Caco-2 (cell line): Measurements from ENCODE around the gene RGS14. TPM values are rescaled to one million over a fixed set of nuclear protein-coding genes. Genes with fewer than 3 reads are reported as not detected.
A peak's percentile ranks its signal among the peaks of the same experiment; 100 is the strongest.

Experiments
- BruUV-seq: library from RNA; stranded (reverse); fragments of 400-500 nt; replicated peaks from 2 replicates; lab custom pipeline; 2021; lab: Mats Ljungman, UMichigan
- CTCF ChIA-PET: fragments of 300-600 bp; sonication (Branson Sonifier 250); formaldehyde crosslinking; loops from one replicate; lab custom pipeline; 2022; ENCODE audit warnings: antibody characterized with exemption; lab: Charles Lee
- POLR2A ChIA-PET: fragments of 300-600 bp; sonication (Branson Sonifier 250); formaldehyde crosslinking; loops from one replicate; lab custom pipeline; 2022; ENCODE audit warnings: antibody characterized with exemption; lab: Charles Lee
- DNase-seq, 2 experiments: peaks; one replicate each; pipeline versions ENCODE4 v3.0.0 to v3.0.0-alpha.2; 2020 to 2022
- H3K27me3 ChIP-seq: replicated peaks from 2 replicates; pipeline ENCODE4 v1.6.0; 2011; ENCODE audit warnings: low read length; ENCODE audit not compliant: control insufficient read depth, insufficient read depth
- H3K36me3 ChIP-seq: 2 replicates; pipeline ENCODE4 v1.5.1; 2011; ENCODE audit warnings: low read length; ENCODE audit not compliant: control insufficient read depth, insufficient read depth
- H3K4me1 ChIP-seq: fragments of 250-450 bp; sonication (Bioruptor Pico); 2 replicates; pipeline ENCODE4 v1.5.1; 2020; ENCODE audit warnings: mild to moderate bottlenecking
- H3K4me3 ChIP-seq: 2 replicates; pipeline ENCODE4 v1.5.1; 2011; ENCODE audit warnings: low read depth, mild to moderate bottlenecking, control low read depth, low read length
- H3K9me3 ChIP-seq: fragments of 250-450 bp; sonication (Bioruptor Pico); 2 replicates; pipeline ENCODE4 v1.5.1; 2020; ENCODE audit warnings: mild to moderate bottlenecking, moderate library complexity
- H3K27ac Mint-ChIP-seq: one replicate; pipeline ENCODE4 v1.8.0; 2022; ENCODE audit warnings: mixed read lengths; ENCODE audit not compliant: unreplicated experiment
- H3K27me3 Mint-ChIP-seq: one replicate; pipeline ENCODE4 v1.8.0; 2022; ENCODE audit warnings: mixed read lengths; ENCODE audit not compliant: insufficient read depth, unreplicated experiment
- H3K36me3 Mint-ChIP-seq: one replicate; pipeline ENCODE4 v1.8.0; 2022; ENCODE audit warnings: mild to moderate bottlenecking, mixed read lengths; ENCODE audit not compliant: insufficient read depth, unreplicated experiment
- H3K4me1 Mint-ChIP-seq: one replicate; pipeline ENCODE4 v1.8.0; 2022; ENCODE audit warnings: low read depth, mixed read lengths; ENCODE audit not compliant: unreplicated experiment
- H3K4me3 Mint-ChIP-seq: one replicate; pipeline ENCODE4 v1.8.0; 2022; ENCODE audit warnings: mild to moderate bottlenecking, moderate library complexity, mixed read lengths; ENCODE audit not compliant: unreplicated experiment
- H3K9me3 Mint-ChIP-seq: one replicate; pipeline ENCODE4 v1.8.0; 2022; ENCODE audit warnings: mixed read lengths; ENCODE audit not compliant: unreplicated experiment
- intact Hi-C: fragments of 100-400 bp; cut with micrococcal nuclease; formaldehyde crosslinking; loops from one replicate; pipeline ENCODE4 v1.10.0; 2022; ENCODE audit not compliant: unreplicated experiment
- total RNA-seq: library from RNA; stranded (reverse); gene quantifications from 2 replicates; pipeline ENCODE4 v1.2.3, GENCODE V29; 2022
- TF ChIP-seq, protein P1 (sequence below), 2 experiments: fragments of 200-600 bp in 1 of 2; IDR thresholded peaks; 1 replicate in 1 of 2; 2 replicates in 1 of 2; pipeline versions ENCODE4 v1.5.1 to v1.8.0; 2011 to 2022; ENCODE audit warnings: antibody characterized with exemption in 1 of 2, control low read depth in 1 of 2, inconsistent platforms in 1 of 2, low read depth in 1 of 2, low read length in 1 of 2, mild to moderate bottlenecking in 1 of 2, moderate library complexity in 1 of 2; ENCODE audit not compliant: insufficient read depth in 1 of 2, severe bottlenecking in 1 of 2, unreplicated experiment in 1 of 2

Gene RGS14
- total RNA-seq, 1 experiment from 2014 or later = 15.2 TPM

DNA sequence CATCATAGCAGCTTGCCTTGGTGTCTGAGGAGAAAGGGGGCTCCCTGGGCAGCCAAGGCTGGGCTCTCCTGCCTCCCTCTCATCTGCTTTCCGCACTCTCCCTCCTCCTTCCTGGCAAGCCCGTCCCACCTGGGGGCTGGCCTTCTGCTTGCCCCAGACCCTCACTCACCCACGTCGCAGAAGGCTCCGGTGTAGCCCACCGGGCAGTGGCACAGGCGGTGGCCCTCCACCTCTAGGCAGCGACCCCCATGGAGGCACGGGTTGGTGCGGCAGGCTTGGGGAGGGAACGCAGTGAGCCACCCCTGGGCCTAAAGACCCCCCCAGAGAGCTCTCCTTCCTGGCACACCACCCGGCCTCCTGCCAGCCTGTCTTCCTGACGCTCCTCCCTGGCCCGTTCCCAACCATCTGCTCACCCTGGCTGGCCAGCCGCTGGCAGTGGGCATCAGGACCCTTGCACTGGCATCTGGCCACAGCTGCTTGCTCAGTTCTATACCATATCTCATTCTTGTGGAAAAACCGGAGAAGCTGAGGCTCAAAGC, 47.0 kb downstream of the RGS14 start:
- Histone ChIP-seq H3K27me3 (no peaks in the 10 kb centered on the region), H3K4me1 (peaks cover 6% of the 10 kb centered on the region), H3K36me3 (no peaks in the 10 kb centered on the region), H3K9me3 (no peaks in the 10 kb centered on the region), H3K4me3 (peak overlapping the region; percentile 88)
- no peaks in the 10 kb centered on the region for H3K27me3 Mint-ChIP-seq
- H3K4me3 Mint-ChIP-seq = peak overlapping the region; percentile 93
- H3K4me1 Mint-ChIP-seq = peaks cover 6% of the 10 kb centered on the region
- peak overlapping the region; percentile 59 for H3K27ac Mint-ChIP-seq
- H3K9me3 Mint-ChIP-seq = no peaks in the 10 kb centered on the region
- POLR2A ChIA-PET = interaction anchor here (0.5 to 3.6 kb wide), 7 partner anchors 15 to 144 kb away, joined by 3 to 32 read pairs (median 4); partner anchors contain the start of gene GRK6
- H3K36me3 Mint-ChIP-seq = peaks cover 9% of the 10 kb centered on the region
- intact Hi-C loops = loop anchor here (1.0 to 2.0 kb wide), 5 partner anchors 22 to 97 kb away; partner anchors contain the start of genes GRK6 and PRR7
- BruUV-seq = no TSS peak
- TF ChIP-seq, protein P1, sequence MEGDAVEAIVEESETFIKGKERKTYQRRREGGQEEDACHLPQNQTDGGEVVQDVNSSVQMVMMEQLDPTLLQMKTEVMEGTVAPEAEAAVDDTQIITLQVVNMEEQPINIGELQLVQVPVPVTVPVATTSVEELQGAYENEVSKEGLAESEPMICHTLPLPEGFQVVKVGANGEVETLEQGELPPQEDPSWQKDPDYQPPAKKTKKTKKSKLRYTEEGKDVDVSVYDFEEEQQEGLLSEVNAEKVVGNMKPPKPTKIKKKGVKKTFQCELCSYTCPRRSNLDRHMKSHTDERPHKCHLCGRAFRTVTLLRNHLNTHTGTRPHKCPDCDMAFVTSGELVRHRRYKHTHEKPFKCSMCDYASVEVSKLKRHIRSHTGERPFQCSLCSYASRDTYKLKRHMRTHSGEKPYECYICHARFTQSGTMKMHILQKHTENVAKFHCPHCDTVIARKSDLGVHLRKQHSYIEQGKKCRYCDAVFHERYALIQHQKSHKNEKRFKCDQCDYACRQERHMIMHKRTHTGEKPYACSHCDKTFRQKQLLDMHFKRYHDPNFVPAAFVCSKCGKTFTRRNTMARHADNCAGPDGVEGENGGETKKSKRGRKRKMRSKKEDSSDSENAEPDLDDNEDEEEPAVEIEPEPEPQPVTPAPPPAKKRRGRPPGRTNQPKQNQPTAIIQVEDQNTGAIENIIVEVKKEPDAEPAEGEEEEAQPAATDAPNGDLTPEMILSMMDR (IDR thresholded peaks at IDR 0.05; ENCODE audit: insufficient read depth in 1 of 2, low read depth in 1 of 2, low read length in 1 of 2, severe bottlenecking in 1 of 2, unreplicated experiment in 1 of 2) = no peak
- CTCF ChIA-PET = interaction anchor here (0.5 to 5.1 kb wide), 24 partner anchors 10 to 203 kb away, joined by 3 to 148 read pairs (median 9); partner anchors contain the start of genes DBN1, GRK6, PDLIM7 and PRR7
- no peak for DNase-seq

DNA sequence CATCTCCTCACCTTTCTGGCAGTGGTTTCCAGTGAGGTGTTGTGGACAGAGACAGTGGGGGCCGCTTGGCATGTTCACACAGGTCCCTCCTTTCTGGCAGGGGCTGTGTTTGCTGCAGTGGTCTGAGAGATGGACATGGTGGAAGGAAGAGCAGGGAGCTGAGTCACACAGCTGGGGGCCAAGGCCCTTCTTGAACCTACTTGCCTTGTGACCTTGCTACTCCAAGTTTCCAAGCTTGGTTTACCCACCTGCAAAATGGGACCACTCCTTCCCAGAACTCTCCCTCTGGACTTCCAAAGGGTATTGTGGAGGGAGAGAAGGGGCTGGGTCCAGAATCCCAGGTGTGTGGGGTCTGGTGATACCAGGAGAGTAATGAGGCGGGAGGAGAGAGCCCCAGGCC, 47.6 kb downstream of the RGS14 start:
- H3K4me1 Mint-ChIP-seq = peaks cover 6% of the 10 kb centered on the region
- H3K27ac Mint-ChIP-seq = no peak overlapping the region
- Histone ChIP-seq H3K9me3 (no peaks in the 10 kb centered on the region), H3K4me1 (peaks cover 6% of the 10 kb centered on the region), H3K36me3 (no peaks in the 10 kb centered on the region), H3K27me3 (no peaks in the 10 kb centered on the region), H3K4me3 (no peak overlapping the region)
- H3K9me3 Mint-ChIP-seq = no peaks in the 10 kb centered on the region
- intact Hi-C loops = loop anchor here (2.0 kb wide), 1 partner anchor 41 kb away; the partner anchor contains the start of gene PRR7
- H3K4me3 Mint-ChIP-seq = peak overlapping the region; percentile 93
- POLR2A ChIA-PET = no interaction called here
- DNase-seq = no peak
- peaks cover 10% of the 10 kb centered on the region for H3K36me3 Mint-ChIP-seq
- H3K27me3 Mint-ChIP-seq = no peaks in the 10 kb centered on the region
- TF ChIP-seq, protein P1 (IDR thresholded peaks at IDR 0.05; ENCODE audit: insufficient read depth in 1 of 2, low read depth in 1 of 2, low read length in 1 of 2, severe bottlenecking in 1 of 2, unreplicated experiment in 1 of 2) = no peak
- CTCF ChIA-PET = interaction anchor here (0.9 to 5.1 kb wide), 9 partner anchors 9 to 96 kb away, joined by 3 to 148 read pairs (median 47); partner anchors contain the start of genes GRK6 and PRR7
- BruUV-seq = no TSS peak

DNA sequence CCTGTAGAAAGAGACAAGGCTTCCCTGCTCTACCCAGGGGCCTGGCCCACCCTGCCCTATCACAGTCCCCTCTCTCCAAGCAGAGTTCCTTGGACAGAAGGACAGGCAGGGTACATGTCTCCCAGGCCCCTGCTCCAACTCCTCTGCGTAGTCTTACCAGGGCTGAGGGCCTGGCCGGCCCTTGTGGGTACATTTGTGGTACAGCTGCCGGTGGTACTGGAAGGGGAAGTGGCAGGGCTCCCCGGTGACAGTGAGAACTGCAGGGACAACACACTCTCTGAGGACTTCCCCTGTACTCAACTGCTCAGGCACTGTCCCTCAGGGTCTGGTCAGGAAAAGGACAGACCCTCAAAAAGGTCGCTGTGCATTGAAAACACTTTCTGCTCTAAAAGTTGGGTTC, 48.1 kb downstream of the RGS14 start:
- no TSS peak for BruUV-seq

More for the DNA sequence above, 48.1 kb downstream of the RGS14 start:
- no peaks in the 10 kb centered on the region for H3K9me3 ChIP-seq
- H3K9me3 Mint-ChIP-seq = no peaks in the 10 kb centered on the region
- H3K4me3 ChIP-seq = no peak overlapping the region
- H3K36me3 Mint-ChIP-seq = peaks cover 10% of the 10 kb centered on the region
- H3K36me3 ChIP-seq = no peaks in the 10 kb centered on the region
- intact Hi-C loops = loop anchor here (2.0 kb wide), 1 partner anchor 41 kb away; the partner anchor contains the start of gene PRR7
- peaks cover 6% of the 10 kb centered on the region for H3K4me1 Mint-ChIP-seq
- ChIA-PET CTCF (interaction anchor here (0.6 to 5.1 kb wide), 3 partner anchors 21 to 98 kb away, joined by 4 to 110 read pairs (median 47); partner anchors contain the start of gene GRK6), POLR2A (no interaction called here)
- no peak for DNase-seq
- peaks cover 6% of the 10 kb centered on the region for H3K4me1 ChIP-seq
- H3K4me3 Mint-ChIP-seq = no peak overlapping the region
- H3K27ac Mint-ChIP-seq = no peak overlapping the region
- no peaks in the 10 kb centered on the region for H3K27me3 ChIP-seq
- TF ChIP-seq, protein P1 (IDR thresholded peaks at IDR 0.05; ENCODE audit: insufficient read depth in 1 of 2, low read depth in 1 of 2, low read length in 1 of 2, severe bottlenecking in 1 of 2, unreplicated experiment in 1 of 2) = no peak
- H3K27me3 Mint-ChIP-seq = no peaks in the 10 kb centered on the region
